Endothelial cell of umbilical vein (primary cell): ENCODE data around the gene RASAL2.

Experiments
- EZH2 ChIP-seq: IDR thresholded peaks from 2 replicates; pipeline ENCODE4 v1.6.1; 2012; ENCODE audit warnings: borderline replicate concordance, low read depth, mild to moderate bottlenecking, moderate library complexity, low read length, inconsistent platforms; ENCODE audit not compliant: severe bottlenecking
- TF ChIP-seq, protein P1 (sequence below), 2 donors: IDR thresholded peaks; 1 replicate in 1 of 2; 2 replicates in 1 of 2; pipeline ENCODE4 v1.5.1; 2011; ENCODE audit warnings: low read length in 2 of 2, mild to moderate bottlenecking in 2 of 2, moderate library complexity in 2 of 2, control low read depth in 1 of 2, inconsistent platforms in 1 of 2, low read depth in 1 of 2; ENCODE audit not compliant: insufficient read depth in 1 of 2; ENCODE audit errors: extremely low read depth in 1 of 2

GRCh38 chr1:178442925-178443324 lies 349.0 kb downstream of the RASAL2 start:
- TF ChIP-seq, protein P1, sequence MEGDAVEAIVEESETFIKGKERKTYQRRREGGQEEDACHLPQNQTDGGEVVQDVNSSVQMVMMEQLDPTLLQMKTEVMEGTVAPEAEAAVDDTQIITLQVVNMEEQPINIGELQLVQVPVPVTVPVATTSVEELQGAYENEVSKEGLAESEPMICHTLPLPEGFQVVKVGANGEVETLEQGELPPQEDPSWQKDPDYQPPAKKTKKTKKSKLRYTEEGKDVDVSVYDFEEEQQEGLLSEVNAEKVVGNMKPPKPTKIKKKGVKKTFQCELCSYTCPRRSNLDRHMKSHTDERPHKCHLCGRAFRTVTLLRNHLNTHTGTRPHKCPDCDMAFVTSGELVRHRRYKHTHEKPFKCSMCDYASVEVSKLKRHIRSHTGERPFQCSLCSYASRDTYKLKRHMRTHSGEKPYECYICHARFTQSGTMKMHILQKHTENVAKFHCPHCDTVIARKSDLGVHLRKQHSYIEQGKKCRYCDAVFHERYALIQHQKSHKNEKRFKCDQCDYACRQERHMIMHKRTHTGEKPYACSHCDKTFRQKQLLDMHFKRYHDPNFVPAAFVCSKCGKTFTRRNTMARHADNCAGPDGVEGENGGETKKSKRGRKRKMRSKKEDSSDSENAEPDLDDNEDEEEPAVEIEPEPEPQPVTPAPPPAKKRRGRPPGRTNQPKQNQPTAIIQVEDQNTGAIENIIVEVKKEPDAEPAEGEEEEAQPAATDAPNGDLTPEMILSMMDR (IDR thresholded peaks at IDR 0.05; ENCODE audit: extremely low read depth in 1 of 2, insufficient read depth in 1 of 2, low read depth in 1 of 2, low read length in 2 of 2), result no peak
- TF ChIP-seq EZH2, result no peak
